ENCODE measurements around the gene KASH5.
"Not testable (repeated sequence)": the region's sequence is repeated elsewhere in the genome, so short reads cannot be mapped to it uniquely, and the experiment has no call there.

- not testable (repeated sequence) for TF ChIP-seq CTCF, POLR2AphosphoS5, POLR2A, EP300 (IDR thresholded peaks at IDR 0.05)
These were observed 56.2 kb downstream of the KASH5 start for GRCh38 chr19:49444100-49444700.
